K562 (cell line): ENCODE measurements around the gene GLDN.

Experiments
- ETV1 ChIP-seq: fragments of 450-650 bp; conservative IDR thresholded peaks from 2 replicates; pipeline ENCODE4 v1.6.1; 2016; ENCODE audit warnings: missing genetic modification characterization, control low read depth, low read depth, missing compliant biosample characterization
- NR1H2 ChIP-seq: sonication (generic); formaldehyde crosslinking; IDR thresholded peaks from 2 replicates; pipeline ENCODE4 v1.4.0; 2020; ENCODE audit warnings: mild to moderate bottlenecking, missing genetic modification reagents
- POLR2A ChIP-seq: fragments of 450-650 bp; conservative IDR thresholded peaks from 2 replicates; pipeline ENCODE4 v1.6.1; 2016
- REST ChIP-seq, 2 experiments: fragments of 450-650 bp; formaldehyde crosslinking in 1 of 2; IDR thresholded peaks; 2 replicates each; pipeline versions ENCODE4 v1.4.0 to v1.6.1; 2014 to 2020; ENCODE audit warnings: mild to moderate bottlenecking in 2 of 2, borderline replicate concordance in 1 of 2, low read depth in 1 of 2
- RFX5 ChIP-seq: IDR thresholded peaks from 2 replicates; pipeline ENCODE4 v1.6.1; 2011; ENCODE audit warnings: low read depth, mild to moderate bottlenecking, improper control_type of control experiment, low read length
- SRSF3 ChIP-seq: fragments of 200-400 bp; formaldehyde crosslinking; IDR thresholded peaks from 2 replicates; pipeline ENCODE4 v1.6.1; 2016; ENCODE audit warnings: mild to moderate bottlenecking, low read length, moderate library complexity; ENCODE audit not compliant: insufficient read depth
- TEAD4 ChIP-seq, 2 experiments: sonication (generic) in 1 of 2; formaldehyde crosslinking in 1 of 2; IDR thresholded peaks; 2 replicates each; pipeline versions ENCODE4 v1.6.1 to v1.8.0; 2012 to 2022; ENCODE audit warnings: borderline replicate concordance in 1 of 2, inconsistent platforms in 1 of 2, low read length in 1 of 2, mild to moderate bottlenecking in 1 of 2, missing genetic modification reagents in 1 of 2
- TFAM ChIP-seq: fragments of 250-450 bp; sonication (Bioruptor Pico); conservative IDR thresholded peaks from 2 replicates; pipeline ENCODE4 v1.5.0; 2021; ENCODE audit warnings: mild to moderate bottlenecking, moderate library complexity
- YY1 ChIP-seq, 3 experiments: IDR thresholded peaks; 2 replicates each; pipeline ENCODE4 v1.6.1; 2011; ENCODE audit warnings: low read length in 2 of 3, mild to moderate bottlenecking in 2 of 3, moderate library complexity in 2 of 3, borderline replicate concordance in 1 of 3, control low read depth in 1 of 3, low read depth in 1 of 3; ENCODE audit not compliant: insufficient read depth in 3 of 3, insufficient replicate concordance in 2 of 3, control insufficient read depth in 1 of 3, insufficient read length in 1 of 3; ENCODE audit errors: extremely low read depth in 1 of 3
- ZNF24 ChIP-seq: fragments of 450-650 bp; IDR thresholded peaks from 2 replicates; pipeline ENCODE4 v1.6.1; 2016
- TF ChIP-seq, protein P1 (sequence below), 2 experiments: fragments of 450-650 bp in 1 of 2; sonication (generic) in 1 of 2; formaldehyde crosslinking in 1 of 2; IDR thresholded peaks; 2 replicates each; pipeline versions ENCODE4 v1.7.1 to v1.9.0; 2016 to 2022; ENCODE audit warnings: inconsistent platforms in 1 of 2, mild to moderate bottlenecking in 1 of 2, missing genetic modification reagents in 1 of 2
- TF ChIP-seq, protein P2 (sequence below), 3 experiments: IDR thresholded peaks in 2 of 3; conservative IDR thresholded peaks in 1 of 3; 2 replicates each; pipeline ENCODE4 v1.5.1; 2011 to 2012; ENCODE audit warnings: low read length in 3 of 3, mild to moderate bottlenecking in 3 of 3, control low read depth in 2 of 3, improper control_type of control experiment in 1 of 3, inconsistent platforms in 1 of 3, low read depth in 1 of 3, mixed read lengths in 1 of 3, moderate library complexity in 1 of 3; ENCODE audit not compliant: insufficient read depth in 2 of 3

- no peak for TF ChIP-seq RFX5
- TF ChIP-seq REST (IDR thresholded peaks at IDR 0.05; ENCODE audit: borderline replicate concordance): no peak
- no peak for TF ChIP-seq REST (CRISPR knock-in tag; IDR thresholded peaks at IDR 0.05; ENCODE audit: low read depth)
- no peak for TF ChIP-seq TEAD4 (IDR thresholded peaks at IDR 0.05; ENCODE audit: low read length)
- TF ChIP-seq TEAD4 (CRISPR knock-in tag; IDR thresholded peaks at IDR 0.05; ENCODE audit: borderline replicate concordance): no peak
- TF ChIP-seq, protein P1, sequence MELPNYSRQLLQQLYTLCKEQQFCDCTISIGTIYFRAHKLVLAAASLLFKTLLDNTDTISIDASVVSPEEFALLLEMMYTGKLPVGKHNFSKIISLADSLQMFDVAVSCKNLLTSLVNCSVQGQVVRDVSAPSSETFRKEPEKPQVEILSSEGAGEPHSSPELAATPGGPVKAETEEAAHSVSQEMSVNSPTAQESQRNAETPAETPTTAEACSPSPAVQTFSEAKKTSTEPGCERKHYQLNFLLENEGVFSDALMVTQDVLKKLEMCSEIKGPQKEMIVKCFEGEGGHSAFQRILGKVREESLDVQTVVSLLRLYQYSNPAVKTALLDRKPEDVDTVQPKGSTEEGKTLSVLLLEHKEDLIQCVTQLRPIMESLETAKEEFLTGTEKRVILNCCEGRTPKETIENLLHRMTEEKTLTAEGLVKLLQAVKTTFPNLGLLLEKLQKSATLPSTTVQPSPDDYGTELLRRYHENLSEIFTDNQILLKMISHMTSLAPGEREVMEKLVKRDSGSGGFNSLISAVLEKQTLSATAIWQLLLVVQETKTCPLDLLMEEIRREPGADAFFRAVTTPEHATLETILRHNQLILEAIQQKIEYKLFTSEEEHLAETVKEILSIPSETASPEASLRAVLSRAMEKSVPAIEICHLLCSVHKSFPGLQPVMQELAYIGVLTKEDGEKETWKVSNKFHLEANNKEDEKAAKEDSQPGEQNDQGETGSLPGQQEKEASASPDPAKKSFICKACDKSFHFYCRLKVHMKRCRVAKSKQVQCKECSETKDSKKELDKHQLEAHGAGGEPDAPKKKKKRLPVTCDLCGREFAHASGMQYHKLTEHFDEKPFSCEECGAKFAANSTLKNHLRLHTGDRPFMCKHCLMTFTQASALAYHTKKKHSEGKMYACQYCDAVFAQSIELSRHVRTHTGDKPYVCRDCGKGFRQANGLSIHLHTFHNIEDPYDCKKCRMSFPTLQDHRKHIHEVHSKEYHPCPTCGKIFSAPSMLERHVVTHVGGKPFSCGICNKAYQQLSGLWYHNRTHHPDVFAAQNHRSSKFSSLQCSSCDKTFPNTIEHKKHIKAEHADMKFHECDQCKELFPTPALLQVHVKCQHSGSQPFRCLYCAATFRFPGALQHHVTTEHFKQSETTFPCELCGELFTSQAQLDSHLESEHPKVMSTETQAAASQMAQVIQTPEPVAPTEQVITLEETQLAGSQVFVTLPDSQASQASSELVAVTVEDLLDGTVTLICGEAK (IDR thresholded peaks at IDR 0.05): no peak
- TF ChIP-seq, protein P1 (CRISPR knock-in tag; IDR thresholded peaks at IDR 0.05): no peak
- TF ChIP-seq SRSF3: no peak
- TF ChIP-seq ETV1: no peak
- TF ChIP-seq NR1H2: no peak
- TF ChIP-seq YY1 (IDR thresholded peaks at IDR 0.05; ENCODE audit: borderline replicate concordance in 1 of 3, control insufficient read depth in 1 of 3, extremely low read depth in 1 of 3, insufficient read depth in 3 of 3, insufficient read length in 1 of 3, insufficient replicate concordance in 2 of 3, low read depth in 1 of 3, low read length in 2 of 3): no peak
- no peak for TF ChIP-seq POLR2A
- TF ChIP-seq TFAM (CRISPR knock-in tag): no peak
- TF ChIP-seq ZNF24: no peak
- TF ChIP-seq, protein P2, sequence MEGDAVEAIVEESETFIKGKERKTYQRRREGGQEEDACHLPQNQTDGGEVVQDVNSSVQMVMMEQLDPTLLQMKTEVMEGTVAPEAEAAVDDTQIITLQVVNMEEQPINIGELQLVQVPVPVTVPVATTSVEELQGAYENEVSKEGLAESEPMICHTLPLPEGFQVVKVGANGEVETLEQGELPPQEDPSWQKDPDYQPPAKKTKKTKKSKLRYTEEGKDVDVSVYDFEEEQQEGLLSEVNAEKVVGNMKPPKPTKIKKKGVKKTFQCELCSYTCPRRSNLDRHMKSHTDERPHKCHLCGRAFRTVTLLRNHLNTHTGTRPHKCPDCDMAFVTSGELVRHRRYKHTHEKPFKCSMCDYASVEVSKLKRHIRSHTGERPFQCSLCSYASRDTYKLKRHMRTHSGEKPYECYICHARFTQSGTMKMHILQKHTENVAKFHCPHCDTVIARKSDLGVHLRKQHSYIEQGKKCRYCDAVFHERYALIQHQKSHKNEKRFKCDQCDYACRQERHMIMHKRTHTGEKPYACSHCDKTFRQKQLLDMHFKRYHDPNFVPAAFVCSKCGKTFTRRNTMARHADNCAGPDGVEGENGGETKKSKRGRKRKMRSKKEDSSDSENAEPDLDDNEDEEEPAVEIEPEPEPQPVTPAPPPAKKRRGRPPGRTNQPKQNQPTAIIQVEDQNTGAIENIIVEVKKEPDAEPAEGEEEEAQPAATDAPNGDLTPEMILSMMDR (IDR thresholded peaks at IDR 0.05 in 2 of 3, conservative IDR thresholded peaks at IDR 0.05 in 1 of 3; ENCODE audit: insufficient read depth in 2 of 3, low read depth in 1 of 3, low read length in 3 of 3): no peak
Measured at GRCh38 chr15:51398626-51399025, 57.2 kb downstream of the GLDN start.
